ENCODE measurements around the gene TMEM45B. TPM values are rescaled to one million over a fixed set of nuclear protein-coding genes. Genes with fewer than 3 reads are reported as not detected.
"Not testable (repeated sequence)": the region's sequence is repeated elsewhere in the genome, so short reads cannot be mapped to it uniquely, and the experiment has no call there.

TMEM45B gene
- total RNA-seq, 5 donors from 2014 or later (not counting 1 experiment from before 2014, with no cell fraction given): 1.4 to 22.7 (median 14.3) TPM

GRCh38 chr11:129861702-129862522, 46.3 kb downstream of the TMEM45B start:
- DNase-seq (no peak), ATAC-seq (replicated peaks in 1 of 4) (no peak)
- 96% methylated on average over 9 of the region's 16 CpGs for whole genome bisulfite sequencing (ENCODE audit: insufficient coverage)
- Mint-ChIP-seq H3K4me3 (peak overlapping the region in 1 of 3 donors; percentile 47), H3K36me3 (peaks cover 77% of the 10 kb centered on the region), H3K27ac (peak overlapping the region; percentile 91 to 97), H3K4me1 (peaks cover 45 to 65% (median 60%) of the 10 kb centered on the region in 3 donors), H3K9me3 (no peaks in the 10 kb centered on the region), H3K27me3 (no peaks in the 10 kb centered on the region)
- Histone ChIP-seq H3K9me3 (no peaks in the 10 kb centered on the region), H3K36me3 (ENCODE audit: control insufficient read depth in 2 of 2, extremely low read depth in 1 of 2, insufficient read depth in 1 of 2, low read length in 1 of 2) (peaks cover 9 to 53% of the 10 kb centered on the region in 2 donors), H3K4me1 (ENCODE audit: control insufficient read depth in 1 of 2, extremely low read depth in 1 of 2, insufficient read depth in 2 of 2, low read length in 2 of 2) (peaks cover 3 to 30% of the 10 kb centered on the region in 2 experiments), H3K4me3 (ENCODE audit: control insufficient read depth in 1 of 2, extremely low read depth in 1 of 2, low read length in 1 of 2) (no peak overlapping the region), H3K27me3 (replicated peaks in 1 of 2; ENCODE audit: control insufficient read depth in 2 of 2, extremely low read depth in 1 of 2, insufficient read depth in 2 of 2, low read length in 1 of 2) (no peaks in the 10 kb centered on the region), H3K27ac (ENCODE audit: low read length) (peak overlapping the region; percentile 45)
- POLR2A ChIA-PET: interaction anchor here in 1 of 2 donors (0.6 to 0.7 kb wide), 2 partner anchors 72 to 104 kb away, joined by 3 to 4 read pairs; no protein-coding TSS in a partner anchor
- CTCF ChIA-PET: no interaction called here

- POLR2A ChIA-PET: no interaction called here
Observed at GRCh38 chr11:129864811-129865210, 49.2 kb downstream of the TMEM45B start.

DNA sequence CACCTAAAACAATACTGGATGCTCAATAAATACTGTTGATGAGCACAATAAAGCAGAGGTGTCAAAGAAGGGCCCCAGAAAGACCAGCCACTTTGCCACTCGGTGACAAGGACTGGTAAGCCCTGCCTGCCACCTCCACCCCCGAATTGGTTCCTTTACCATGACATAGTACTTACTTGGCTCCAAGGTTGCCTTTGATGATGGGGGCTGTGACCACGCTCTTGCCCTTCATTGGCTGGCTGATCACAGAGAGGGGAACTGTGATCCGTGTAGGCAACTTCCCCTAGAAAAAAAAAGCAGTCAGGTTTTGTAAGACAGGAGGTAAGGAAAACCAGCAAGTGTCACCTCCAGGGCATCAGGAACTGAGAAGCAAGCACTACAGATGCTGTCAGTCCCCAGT, 50.1 kb downstream of the TMEM45B start:
- peak overlapping the region; percentile 7 for H3K27ac ChIP-seq (ENCODE audit: low read length)
- no peaks in the 10 kb centered on the region for H3K27me3 Mint-ChIP-seq
- H3K9me3 ChIP-seq: no peaks in the 10 kb centered on the region
- H3K4me3 Mint-ChIP-seq: no peak overlapping the region
- no peaks in the 10 kb centered on the region for H3K9me3 Mint-ChIP-seq
- peaks cover 19 to 80% of the 10 kb centered on the region in 2 donors for H3K36me3 ChIP-seq (ENCODE audit: control insufficient read depth in 2 of 2, extremely low read depth in 1 of 2, insufficient read depth in 1 of 2, low read length in 1 of 2)
- POLR2A ChIA-PET: no interaction called here
- DNase-seq: peak in 1 of 35 experiments; percentile 15
- CTCF ChIA-PET: no interaction called here
- H3K4me1 Mint-ChIP-seq: peaks cover 33 to 44% (median 34%) of the 10 kb centered on the region in 3 donors
- H3K4me1 ChIP-seq (ENCODE audit: control insufficient read depth in 1 of 2, extremely low read depth in 1 of 2, insufficient read depth in 2 of 2, low read length in 2 of 2): peaks cover 3 to 16% of the 10 kb centered on the region in 2 experiments
- H3K27me3 ChIP-seq (replicated peaks in 1 of 2; ENCODE audit: control insufficient read depth in 2 of 2, extremely low read depth in 1 of 2, insufficient read depth in 2 of 2, low read length in 1 of 2): no peaks in the 10 kb centered on the region
- peaks cover 81% of the 10 kb centered on the region for H3K36me3 Mint-ChIP-seq
- H3K4me3 ChIP-seq (ENCODE audit: control insufficient read depth in 1 of 2, extremely low read depth in 1 of 2, low read length in 1 of 2): no peak overlapping the region
- peak overlapping the region; percentile 66 to 91 for H3K27ac Mint-ChIP-seq
- ATAC-seq (replicated peaks in 1 of 4): peak in 2 of 4 experiments; percentile 15 to 39
- no CpG with 5 or more reads among the region's 4 CpGs for WGBS (ENCODE audit: insufficient coverage)

More at GRCh38 chr11:129864811-129865210, 49.2 kb downstream of the TMEM45B start:
- no peak overlapping the region for H3K27ac ChIP-seq (ENCODE audit: low read length)
- H3K9me3 ChIP-seq: no peaks in the 10 kb centered on the region
- H3K36me3 Mint-ChIP-seq: peaks cover 77% of the 10 kb centered on the region
- no peaks in the 10 kb centered on the region for H3K27me3 Mint-ChIP-seq
- no peak overlapping the region for H3K4me3 Mint-ChIP-seq
- peaks cover 36 to 52% (median 40%) of the 10 kb centered on the region in 3 donors for H3K4me1 Mint-ChIP-seq
- no peak for DNase-seq
- no peaks in the 10 kb centered on the region for H3K9me3 Mint-ChIP-seq
- H3K36me3 ChIP-seq (ENCODE audit: control insufficient read depth in 2 of 2, extremely low read depth in 1 of 2, insufficient read depth in 1 of 2, low read length in 1 of 2): peaks cover 15 to 74% of the 10 kb centered on the region in 2 donors
- WGBS (ENCODE audit: insufficient coverage): 98% methylated on average over 5 of the region's 5 CpGs
- H3K27ac Mint-ChIP-seq: peak overlapping the region; percentile 66 to 91
- H3K27me3 ChIP-seq (replicated peaks in 1 of 2; ENCODE audit: control insufficient read depth in 2 of 2, extremely low read depth in 1 of 2, insufficient read depth in 2 of 2, low read length in 1 of 2): no peaks in the 10 kb centered on the region
- H3K4me1 ChIP-seq (ENCODE audit: control insufficient read depth in 1 of 2, extremely low read depth in 1 of 2, insufficient read depth in 2 of 2, low read length in 2 of 2): peaks cover 3 to 23% of the 10 kb centered on the region in 2 experiments
- ATAC-seq (replicated peaks in 1 of 4): no peak
- no peak overlapping the region for H3K4me3 ChIP-seq (ENCODE audit: control insufficient read depth in 1 of 2, extremely low read depth in 1 of 2, low read length in 1 of 2)
- CTCF ChIA-PET: interaction anchor here in 1 of 2 donors (0.7 kb wide), 1 partner anchor 11 kb away, joined by 3 read pairs; no protein-coding TSS in a partner anchor

DNA sequence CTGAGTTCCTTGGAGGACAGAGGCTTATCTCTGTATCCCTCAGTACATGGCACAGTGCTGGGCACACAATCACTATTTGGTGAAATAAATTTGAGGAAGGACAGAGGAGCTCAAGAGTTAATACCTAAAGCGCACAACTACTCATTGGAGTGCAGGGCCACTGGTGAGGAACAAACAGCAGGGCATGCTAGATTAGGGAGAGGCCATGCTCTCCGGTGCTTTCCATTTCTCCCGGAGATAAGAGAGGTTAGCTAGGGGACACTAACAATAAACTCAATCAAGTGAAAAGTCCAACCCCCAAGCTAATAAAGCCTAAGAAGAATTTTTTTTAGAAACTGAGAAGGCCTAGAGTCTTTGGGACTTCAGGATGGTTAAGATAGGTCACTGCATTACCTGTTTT, 50.7 kb downstream of the TMEM45B start:
- H3K36me3 Mint-ChIP-seq: peaks cover 85% of the 10 kb centered on the region

GRCh38 chr11:129868626-129869025, 53.0 kb downstream of the TMEM45B start:
- H3K9me3 Mint-ChIP-seq; H3K4me3 Mint-ChIP-seq; DNase-seq; H3K9me3 ChIP-seq; POLR2A ChIA-PET; H3K27ac ChIP-seq (ENCODE audit: low read length); H3K27me3 ChIP-seq (replicated peaks in 1 of 2; ENCODE audit: control insufficient read depth in 2 of 2, extremely low read depth in 1 of 2, insufficient read depth in 2 of 2, low read length in 1 of 2); ATAC-seq (replicated peaks in 1 of 4); H3K27me3 Mint-ChIP-seq; H3K4me3 ChIP-seq (ENCODE audit: control insufficient read depth in 1 of 2, extremely low read depth in 1 of 2, low read length in 1 of 2); CTCF ChIA-PET; H3K4me1 ChIP-seq (ENCODE audit: control insufficient read depth in 1 of 2, extremely low read depth in 1 of 2, insufficient read depth in 2 of 2, low read length in 2 of 2): not testable (repeated sequence)
- peaks cover 86% of the 10 kb centered on the region for H3K36me3 Mint-ChIP-seq
- WGBS (ENCODE audit: insufficient coverage): 89% methylated on average over 8 of the region's 16 CpGs
- peaks cover 15 to 24% (median 17%) of the 10 kb centered on the region in 3 donors for H3K4me1 Mint-ChIP-seq
- H3K27ac Mint-ChIP-seq: peak overlapping the region; percentile 9 to 64
- peaks cover 23 to 91% of the 10 kb centered on the region in 2 donors for H3K36me3 ChIP-seq (ENCODE audit: control insufficient read depth in 2 of 2, extremely low read depth in 1 of 2, insufficient read depth in 1 of 2, low read length in 1 of 2)

More for the DNA sequence above, 50.7 kb downstream of the TMEM45B start:
- no CpG with 5 or more reads among the region's 3 CpGs for WGBS (ENCODE audit: insufficient coverage)
- Histone ChIP-seq H3K27ac (ENCODE audit: low read length) (no peak overlapping the region), H3K4me3 (ENCODE audit: control insufficient read depth in 1 of 2, extremely low read depth in 1 of 2, low read length in 1 of 2) (no peak overlapping the region), H3K4me1 (ENCODE audit: control insufficient read depth in 1 of 2, extremely low read depth in 1 of 2, insufficient read depth in 2 of 2, low read length in 2 of 2) (peaks cover 0 to 9% of the 10 kb centered on the region in 2 experiments), H3K36me3 (ENCODE audit: control insufficient read depth in 2 of 2, extremely low read depth in 1 of 2, insufficient read depth in 1 of 2, low read length in 1 of 2) (peaks cover 21 to 83% of the 10 kb centered on the region in 2 donors), H3K27me3 (replicated peaks in 1 of 2; ENCODE audit: control insufficient read depth in 2 of 2, extremely low read depth in 1 of 2, insufficient read depth in 2 of 2, low read length in 1 of 2) (no peaks in the 10 kb centered on the region), H3K9me3 (no peaks in the 10 kb centered on the region)
- ChIA-PET POLR2A (no interaction called here), CTCF (no interaction called here)
- H3K9me3 Mint-ChIP-seq: no peaks in the 10 kb centered on the region
- H3K27ac Mint-ChIP-seq: peak overlapping the region; percentile 66 to 91
- H3K4me1 Mint-ChIP-seq: peaks cover 27 to 38% (median 31%) of the 10 kb centered on the region in 3 donors
- H3K4me3 Mint-ChIP-seq: no peak overlapping the region
- no peak for DNase-seq
- H3K27me3 Mint-ChIP-seq: no peaks in the 10 kb centered on the region
- no peak for ATAC-seq (replicated peaks in 1 of 4)

DNA sequence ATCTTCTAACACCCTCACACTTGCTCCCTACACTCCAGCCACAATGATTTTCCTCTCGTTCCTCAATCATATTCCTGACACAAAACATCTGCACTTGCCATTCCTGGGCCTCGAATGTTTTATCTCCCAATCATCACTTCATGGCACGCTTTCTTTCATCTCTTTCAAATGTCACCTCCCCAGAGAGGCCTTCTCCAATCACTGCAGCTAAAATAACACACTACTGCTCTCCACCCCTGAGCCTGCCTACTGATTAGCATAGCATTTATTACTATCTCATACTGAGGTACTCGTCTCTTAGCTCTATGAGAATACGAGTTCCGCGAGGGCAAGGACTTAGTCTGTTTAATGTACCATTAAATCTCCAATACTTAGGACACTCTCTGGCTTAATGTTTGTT, 56.3 kb downstream of the TMEM45B start:
- no peak overlapping the region for H3K4me3 Mint-ChIP-seq
- peaks cover 4 to 9% (median 7%) of the 10 kb centered on the region in 3 donors for H3K4me1 Mint-ChIP-seq
- peaks cover 79% of the 10 kb centered on the region for H3K36me3 Mint-ChIP-seq
- no peaks in the 10 kb centered on the region for H3K4me1 ChIP-seq (ENCODE audit: control insufficient read depth in 1 of 2, extremely low read depth in 1 of 2, insufficient read depth in 2 of 2, low read length in 2 of 2)
- no peaks in the 10 kb centered on the region for H3K9me3 ChIP-seq
- peak overlapping the region; percentile 4 to 32 for H3K27ac Mint-ChIP-seq
- no peaks in the 10 kb centered on the region for H3K27me3 ChIP-seq (replicated peaks in 1 of 2; ENCODE audit: control insufficient read depth in 2 of 2, extremely low read depth in 1 of 2, insufficient read depth in 2 of 2, low read length in 1 of 2)
- DNase-seq (no peak), ATAC-seq (replicated peaks in 1 of 4) (no peak)
- POLR2A ChIA-PET: interaction anchor here in 1 of 2 donors (0.6 kb wide), 2 partner anchors 26 to 1798 kb away, joined by 3 read pairs; no protein-coding TSS in a partner anchor
- no peak overlapping the region for H3K27ac ChIP-seq (ENCODE audit: low read length)
- CTCF ChIA-PET: no interaction called here
- no peaks in the 10 kb centered on the region for H3K27me3 Mint-ChIP-seq
- 89% methylated on average over 4 of the region's 7 CpGs for WGBS (ENCODE audit: insufficient coverage)
- no peaks in the 10 kb centered on the region for H3K9me3 Mint-ChIP-seq
- H3K36me3 ChIP-seq (ENCODE audit: control insufficient read depth in 2 of 2, extremely low read depth in 1 of 2, insufficient read depth in 1 of 2, low read length in 1 of 2): peaks cover 23 to 93% of the 10 kb centered on the region in 2 donors
- H3K4me3 ChIP-seq (ENCODE audit: control insufficient read depth in 1 of 2, extremely low read depth in 1 of 2, low read length in 1 of 2): no peak overlapping the region

Data from T-cell (primary cell).